Urinary bladder (tissue), 4 donors: ENCODE measurements around the gene SLC7A8. TPM values are rescaled to one million over a fixed set of nuclear protein-coding genes. Genes with fewer than 3 reads are reported as not detected.

Experiments used
- DNase-seq: peaks from one replicate; pipeline ENCODE4 v3.0.0-alpha.2; 2015; ENCODE audit errors: extremely low spot score
- H3K27ac ChIP-seq: one replicate; pipeline ENCODE4 v1.5.1; 2013; ENCODE audit warnings: low read depth, mild to moderate bottlenecking, moderate library complexity
- H3K36me3 ChIP-seq: one replicate; pipeline ENCODE4 v1.6.1; 2013; ENCODE audit warnings: mild to moderate bottlenecking, moderate library complexity; ENCODE audit not compliant: insufficient read depth
- H3K4me1 ChIP-seq: one replicate; pipeline ENCODE4 v1.6.1; 2013; ENCODE audit warnings: mild to moderate bottlenecking, moderate library complexity; ENCODE audit not compliant: insufficient read depth
- H3K4me3 ChIP-seq: one replicate; pipeline ENCODE4 v1.5.1; 2013; ENCODE audit warnings: low read depth, low read length
- WGBS: extraction: QIAGEN DNeasy Blood & Tissue Kit; methylation state at CpG from one replicate; pipeline ENCODE4 v1.1.7; 2013; 5-methylcytosine and 5-hydroxymethylcytosine counted together
- polyA plus RNA-seq: library from polyadenylated mRNA; stranded (reverse); fragments of 200-250 nt; gene quantifications from one replicate; pipeline ENCODE4 v1.2.3, GENCODE V29; 2013
- total RNA-seq: library from RNA; depleted of rRNA; stranded (reverse); fragments of >200 nt; gene quantifications from one replicate; pipeline ENCODE4 v1.2.3, GENCODE V29; 2014
- donor health status: healthy with polysubstance abuse.
- donor health status: healthy.

The SLC7A8 gene
- total and polyA plus RNA-seq, 2 donors = 8.4 to 35.5 TPM

GRCh38 chr14:23127861-23128260 is 55.6 kb downstream of the SLC7A8 start:
- no peak for DNase-seq
- Histone ChIP-seq H3K4me1 (no peaks in the 10 kb centered on the region), H3K36me3 (peaks cover 2% of the 10 kb centered on the region), H3K4me3 (no peak overlapping the region), H3K27ac (no peak overlapping the region)
- WGBS = 93% methylated on average over 3 of the region's 3 CpGs

DNA sequence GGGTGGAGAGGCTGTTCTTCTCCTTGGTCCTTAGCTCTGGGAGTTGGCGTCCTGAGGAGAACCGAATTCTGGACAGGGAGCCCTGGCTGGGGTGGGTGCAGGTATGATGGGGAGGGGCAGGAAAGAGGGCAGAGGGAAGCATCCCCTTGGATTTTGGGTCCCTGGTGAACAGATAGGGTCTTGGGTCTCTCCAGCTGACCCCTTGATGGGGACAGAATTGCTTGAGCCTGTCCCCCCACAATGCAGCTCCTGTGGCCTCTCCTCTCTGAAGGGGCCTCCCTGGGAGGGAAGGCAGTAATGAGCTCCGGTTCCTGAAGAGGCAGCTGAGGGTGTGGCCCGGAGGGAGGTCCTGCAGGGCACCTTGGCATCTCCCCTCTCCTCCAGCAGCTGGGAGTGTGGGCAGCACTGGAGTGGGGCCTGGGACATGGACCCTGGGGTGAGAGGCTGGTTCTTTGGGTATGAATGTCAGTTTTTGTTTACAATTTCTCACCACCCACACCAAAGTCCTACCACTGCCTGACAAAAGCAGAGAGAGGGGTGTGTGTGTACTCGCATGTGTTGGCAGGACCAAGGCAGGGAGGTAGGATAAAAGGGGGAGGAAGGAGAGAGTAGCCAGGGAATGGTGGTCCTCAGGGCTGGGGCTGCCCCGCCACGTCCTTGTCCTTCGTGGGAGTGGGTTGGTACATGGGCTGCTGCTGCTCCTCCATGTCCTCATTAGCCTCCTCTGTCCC is 56.7 kb downstream of the SLC7A8 start:
- Histone ChIP-seq H3K27ac (no peak overlapping the region), H3K4me1 (no peaks in the 10 kb centered on the region), H3K4me3 (no peak overlapping the region), H3K36me3 (peaks cover 2% of the 10 kb centered on the region)
- no peak for DNase-seq
- 89% methylated on average over 8 of the region's 8 CpGs for WGBS

DNA sequence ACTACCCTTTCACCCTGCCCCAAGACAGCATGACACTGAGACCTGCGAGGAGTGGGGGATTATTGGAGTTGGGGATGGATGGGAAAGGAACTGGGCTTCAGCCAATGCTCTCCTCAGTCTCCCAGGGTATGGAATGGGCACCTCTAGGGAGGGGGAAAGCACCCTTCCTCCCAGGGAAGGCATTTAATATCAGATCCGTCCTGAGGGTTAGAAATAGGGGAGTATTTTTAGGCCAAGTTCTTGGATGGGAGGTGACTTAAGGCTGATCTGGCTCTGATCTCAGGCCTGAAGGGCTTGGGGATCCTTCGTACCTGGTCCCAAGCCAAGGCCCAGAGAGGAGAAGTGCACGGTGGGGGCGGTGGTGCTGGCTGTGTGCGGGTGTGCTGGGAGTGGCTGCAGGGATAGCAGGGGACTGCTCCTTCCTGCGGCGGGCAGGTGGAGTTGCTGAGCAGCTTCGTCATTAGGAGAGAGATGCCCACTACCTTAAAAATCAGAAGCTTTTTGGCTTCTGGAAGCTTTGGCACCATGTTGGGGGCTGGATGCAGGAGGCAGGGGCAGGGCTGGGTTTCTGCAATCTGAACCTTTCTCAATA is 57.4 kb downstream of the SLC7A8 start:
- H3K27ac ChIP-seq = no peak overlapping the region
- H3K4me1 ChIP-seq = no peaks in the 10 kb centered on the region
- H3K36me3 ChIP-seq = peaks cover 2% of the 10 kb centered on the region
- DNase-seq = no peak
- H3K4me3 ChIP-seq = no peak overlapping the region
- 62% methylated on average over 9 of the region's 9 CpGs for WGBS

DNA sequence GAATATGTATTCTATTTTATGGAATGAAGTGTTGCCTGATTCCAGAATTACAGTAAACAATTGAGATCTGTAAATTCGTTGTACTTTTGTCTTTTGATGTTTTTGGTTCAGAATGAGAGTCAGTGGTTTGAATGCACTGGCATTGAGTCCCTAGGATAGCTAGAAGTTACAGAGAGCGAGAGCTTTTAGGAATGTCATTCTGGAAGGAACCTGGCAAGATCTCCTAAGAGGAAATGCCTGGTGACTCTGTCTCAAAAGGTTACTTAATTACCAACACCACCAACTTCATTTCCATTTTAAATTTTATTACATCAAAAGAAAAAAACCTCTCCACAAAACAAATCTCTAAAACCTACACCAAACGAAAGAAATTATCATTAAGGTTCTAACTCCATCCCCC is 58.4 kb downstream of the SLC7A8 start:
- no peak for DNase-seq
- Histone ChIP-seq H3K36me3 (peaks cover 2% of the 10 kb centered on the region), H3K4me1 (no peaks in the 10 kb centered on the region), H3K27ac (no peak overlapping the region), H3K4me3 (no peak overlapping the region)
- WGBS = 69% methylated on average over 3 of the region's 3 CpGs

- Histone ChIP-seq H3K27ac (no peak overlapping the region), H3K4me3 (no peak overlapping the region), H3K4me1 (no peaks in the 10 kb centered on the region), H3K36me3 (peaks cover 2% of the 10 kb centered on the region)
- WGBS = 89% methylated on average over 13 of the region's 13 CpGs
- DNase-seq = no peak
Observed at GRCh38 chr14:23124337-23124954, 59.0 kb downstream of the SLC7A8 start.

DNA sequence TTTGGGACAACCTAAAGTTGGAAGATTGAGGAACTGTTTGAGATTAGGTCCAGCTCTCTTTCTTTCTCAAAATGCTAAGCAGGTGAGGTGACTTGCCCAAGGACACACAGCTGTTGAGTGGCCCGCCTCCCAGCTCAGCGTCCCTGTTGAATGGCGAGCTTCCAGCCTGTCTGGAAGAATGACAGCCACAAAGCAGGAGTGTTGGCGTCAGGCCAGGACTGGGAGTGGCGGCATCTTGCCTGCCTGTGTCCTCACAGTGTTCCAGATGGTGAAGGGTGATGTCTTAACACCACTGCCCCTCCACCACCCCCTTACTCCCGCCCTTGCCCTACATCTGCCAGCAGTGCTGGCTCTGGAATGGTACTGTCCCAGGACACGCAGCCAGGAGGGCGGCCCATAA is 60.0 kb downstream of the SLC7A8 start:
- Histone ChIP-seq H3K4me3 (no peak overlapping the region), H3K4me1 (no peaks in the 10 kb centered on the region), H3K27ac (no peak overlapping the region), H3K36me3 (peaks cover 2% of the 10 kb centered on the region)
- 50% methylated on average over 8 of the region's 8 CpGs for WGBS
- DNase-seq = no peak

DNA sequence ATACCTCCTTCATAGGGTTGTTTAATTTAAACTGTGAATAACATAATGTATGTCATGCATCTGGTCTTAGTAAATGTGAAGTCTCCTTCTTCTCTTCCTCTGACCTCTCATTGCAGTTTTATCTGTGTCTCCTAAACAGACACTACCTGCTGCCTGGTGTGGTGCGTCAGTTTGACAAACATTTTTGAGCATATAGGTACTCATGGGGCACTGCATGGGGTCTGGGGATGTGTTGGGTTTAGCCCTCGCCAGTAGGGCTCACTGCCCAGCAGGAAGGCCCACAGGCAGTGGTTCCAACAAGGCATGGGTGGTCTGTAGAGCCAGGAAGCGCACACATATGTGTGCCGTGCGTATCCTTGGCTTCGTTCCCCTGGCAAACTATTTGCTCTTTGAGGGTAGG is 61.4 kb downstream of the SLC7A8 start:
- DNase-seq = no peak

GRCh38 chr14:23121361-23121771 is 62.1 kb downstream of the SLC7A8 start:
- no peak for DNase-seq
- no peak overlapping the region for H3K27ac ChIP-seq
- H3K4me3 ChIP-seq = no peak overlapping the region
- WGBS = 29% methylated on average over 6 of the region's 6 CpGs
- H3K4me1 ChIP-seq = no peaks in the 10 kb centered on the region
- H3K36me3 ChIP-seq = no peaks in the 10 kb centered on the region

More for the DNA sequence above, 61.4 kb downstream of the SLC7A8 start:
- no peak overlapping the region for H3K27ac ChIP-seq
- no peak overlapping the region for H3K4me3 ChIP-seq
- H3K36me3 ChIP-seq = peaks cover 2% of the 10 kb centered on the region
- 92% methylated on average over 6 of the region's 6 CpGs for WGBS
- H3K4me1 ChIP-seq = no peaks in the 10 kb centered on the region

- H3K4me3 ChIP-seq = no peak overlapping the region
- H3K27ac ChIP-seq = no peak overlapping the region
- H3K36me3 ChIP-seq = no peaks in the 10 kb centered on the region
- 18% methylated on average over 9 of the region's 9 CpGs for WGBS
- peak; percentile 84 for DNase-seq
- no peaks in the 10 kb centered on the region for H3K4me1 ChIP-seq
Observed at GRCh38 chr14:23120541-23121251, 62.8 kb downstream of the SLC7A8 start.

- no peak for DNase-seq
- Histone ChIP-seq H3K4me3 (no peak overlapping the region), H3K27ac (no peak overlapping the region), H3K4me1 (no peaks in the 10 kb centered on the region), H3K36me3 (no peaks in the 10 kb centered on the region)
- 75% methylated on average over 16 of the region's 16 CpGs for WGBS
Observed at GRCh38 chr14:23119363-23120327, 63.8 kb downstream of the SLC7A8 start.

DNA sequence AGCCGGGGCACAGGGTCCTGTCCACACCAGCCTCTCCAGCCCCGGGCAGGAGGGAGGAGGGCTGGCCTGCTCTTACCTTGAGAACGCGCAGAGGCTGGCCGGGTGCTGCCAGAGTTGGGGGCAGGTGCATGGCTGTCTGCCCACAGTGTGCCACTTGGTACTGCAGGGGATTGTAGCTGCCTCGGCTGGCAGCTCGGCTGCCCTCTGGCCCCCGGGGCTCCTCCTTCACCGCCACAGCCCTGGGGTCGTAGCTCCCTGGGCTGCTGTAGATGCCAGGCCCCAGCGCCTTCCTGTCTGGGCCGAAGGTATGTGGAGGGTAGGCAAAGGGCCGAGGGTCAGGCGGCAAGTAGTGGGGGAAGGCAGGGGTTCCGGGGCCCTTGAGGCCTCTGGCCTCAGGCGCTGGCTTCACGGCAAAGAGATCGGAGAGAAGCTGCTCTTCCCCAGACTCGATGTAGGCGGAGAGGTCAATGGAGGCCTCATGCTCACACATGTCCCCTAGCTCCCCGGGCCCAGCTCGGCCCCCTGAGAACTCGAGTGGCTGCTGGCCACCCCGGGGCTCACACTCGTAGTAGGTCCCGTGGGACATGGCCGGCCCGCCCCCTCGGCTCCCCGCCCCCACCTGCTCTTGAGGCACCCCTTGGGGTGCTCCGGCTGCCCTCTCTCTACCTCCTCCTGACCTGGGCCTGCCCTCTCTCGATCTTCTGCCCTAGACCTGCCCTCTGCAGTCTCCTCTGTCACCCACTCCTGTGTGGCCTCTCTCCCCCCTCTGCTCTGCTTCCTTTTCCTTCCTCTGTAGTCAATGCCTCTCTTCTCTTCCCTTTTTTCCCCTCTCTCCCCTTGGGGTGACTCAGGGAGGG is 64.7 kb downstream of the SLC7A8 start, which contains the start of gene CEBPE:
CEBPE (minus strand) TSS at position 750 of the 857 bp plus-strand sequence; CDS start at position 586, 164 bp downstream.
- WGBS = 83% methylated on average over 32 of the region's 32 CpGs
- Histone ChIP-seq H3K27ac (no peak within 1 kb of the TSS), H3K4me1 (no peaks in the 10 kb centered on the region), H3K4me3 (no peak within 1 kb of the TSS), H3K36me3 (no peaks in the 10 kb centered on the region)
- DNase-seq = no peak

DNA sequence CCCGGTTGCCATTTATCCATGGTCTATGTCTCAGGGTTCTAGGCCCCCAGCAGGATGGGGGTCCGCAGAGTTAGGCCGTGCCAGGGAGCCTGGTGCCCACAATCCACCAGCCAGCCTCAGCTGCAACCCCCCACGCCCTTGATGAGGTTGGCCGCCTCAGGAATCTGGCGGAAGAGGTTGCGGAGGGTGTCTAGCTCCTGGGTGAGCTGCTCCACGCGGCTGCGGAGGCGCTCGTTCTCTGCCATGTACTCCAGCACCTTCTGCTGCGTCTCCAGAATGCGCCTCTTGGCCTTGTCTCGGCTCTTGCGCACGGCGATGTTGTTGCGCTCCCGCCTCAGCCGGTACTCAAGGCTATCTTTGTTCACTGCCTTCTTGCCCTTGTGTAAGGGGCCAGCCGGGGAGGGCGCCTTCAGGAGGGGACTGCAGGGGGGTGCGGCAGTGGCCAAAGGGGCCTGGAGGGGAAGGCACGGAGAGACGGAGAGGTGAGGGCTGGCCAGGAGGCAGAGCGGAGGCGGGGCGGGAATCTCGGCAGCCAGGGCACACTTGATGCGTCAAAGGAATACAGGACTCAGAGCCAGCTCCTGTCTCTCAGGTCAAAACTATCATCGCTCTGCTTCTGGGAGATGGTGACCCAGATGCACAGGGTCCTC is 66.0 kb downstream of the SLC7A8 start:
- no peak for DNase-seq
- Histone ChIP-seq H3K36me3 (no peaks in the 10 kb centered on the region), H3K27ac (no peak overlapping the region), H3K4me3 (no peak overlapping the region), H3K4me1 (no peaks in the 10 kb centered on the region)
- 87% methylated on average over 32 of the region's 32 CpGs for WGBS
